MM.1S (cell line): ENCODE data around the gene FAM131A.

Source experiments
- EZH2 ChIP-seq: fragments of 300-600 bp; sonication (generic); optimal IDR thresholded peaks from 2 replicates; pipeline ENCODE3; 2017; ENCODE audit warnings: low read depth, mild to moderate bottlenecking, antibody characterized with exemption, low read length, mixed read lengths
- EZH2phosphoT487 ChIP-seq: fragments of 300-600 bp; sonication (generic); IDR thresholded peaks from 2 replicates; pipeline ENCODE4 v1.6.1; 2018; ENCODE audit warnings: antibody characterized with exemption, low read length
- TF ChIP-seq, protein P1 (sequence below): fragments of 300-600 bp; sonication (generic); IDR thresholded peaks from 2 replicates; pipeline ENCODE4 v1.5.1; 2016; ENCODE audit warnings: antibody characterized with exemption, low read length, mixed read lengths

DNA sequence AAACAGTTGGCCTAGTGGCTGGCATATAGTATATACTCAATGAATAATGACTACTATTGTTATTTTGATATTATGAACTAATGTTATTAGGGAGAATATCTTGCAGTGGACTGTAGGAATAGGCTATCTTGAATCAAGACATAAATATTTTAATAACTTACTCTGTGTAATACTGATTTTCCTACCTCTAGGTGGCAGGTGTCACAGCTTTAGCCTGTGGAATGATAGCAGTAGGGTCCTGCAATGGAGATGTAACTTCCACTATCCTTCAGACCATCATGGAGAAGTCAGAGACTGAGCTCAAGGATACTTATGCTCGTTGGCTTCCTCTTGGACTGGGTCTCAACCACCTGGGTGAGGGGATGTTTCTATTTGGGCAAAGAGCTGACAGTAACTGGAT is 31.8 kb upstream of the FAM131A start:
- TF ChIP-seq, protein P1, sequence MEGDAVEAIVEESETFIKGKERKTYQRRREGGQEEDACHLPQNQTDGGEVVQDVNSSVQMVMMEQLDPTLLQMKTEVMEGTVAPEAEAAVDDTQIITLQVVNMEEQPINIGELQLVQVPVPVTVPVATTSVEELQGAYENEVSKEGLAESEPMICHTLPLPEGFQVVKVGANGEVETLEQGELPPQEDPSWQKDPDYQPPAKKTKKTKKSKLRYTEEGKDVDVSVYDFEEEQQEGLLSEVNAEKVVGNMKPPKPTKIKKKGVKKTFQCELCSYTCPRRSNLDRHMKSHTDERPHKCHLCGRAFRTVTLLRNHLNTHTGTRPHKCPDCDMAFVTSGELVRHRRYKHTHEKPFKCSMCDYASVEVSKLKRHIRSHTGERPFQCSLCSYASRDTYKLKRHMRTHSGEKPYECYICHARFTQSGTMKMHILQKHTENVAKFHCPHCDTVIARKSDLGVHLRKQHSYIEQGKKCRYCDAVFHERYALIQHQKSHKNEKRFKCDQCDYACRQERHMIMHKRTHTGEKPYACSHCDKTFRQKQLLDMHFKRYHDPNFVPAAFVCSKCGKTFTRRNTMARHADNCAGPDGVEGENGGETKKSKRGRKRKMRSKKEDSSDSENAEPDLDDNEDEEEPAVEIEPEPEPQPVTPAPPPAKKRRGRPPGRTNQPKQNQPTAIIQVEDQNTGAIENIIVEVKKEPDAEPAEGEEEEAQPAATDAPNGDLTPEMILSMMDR: peak; percentile 54
- TF ChIP-seq EZH2 (no peak), EZH2phosphoT487 (no peak)
